ENCODE results near the gene MGA. TPM values are rescaled to one million over a fixed set of nuclear protein-coding genes. Genes with fewer than 3 reads are reported as not detected.
A peak's percentile ranks its signal among the peaks of the same experiment; 100 is the strongest.
"Not testable (repeated sequence)": the region's sequence is repeated elsewhere in the genome, so short reads cannot be mapped to it uniquely, and the experiment has no call there.

MGA gene
- total RNA-seq, 1 donor from 2014 or later, result 38.3 TPM

DNA sequence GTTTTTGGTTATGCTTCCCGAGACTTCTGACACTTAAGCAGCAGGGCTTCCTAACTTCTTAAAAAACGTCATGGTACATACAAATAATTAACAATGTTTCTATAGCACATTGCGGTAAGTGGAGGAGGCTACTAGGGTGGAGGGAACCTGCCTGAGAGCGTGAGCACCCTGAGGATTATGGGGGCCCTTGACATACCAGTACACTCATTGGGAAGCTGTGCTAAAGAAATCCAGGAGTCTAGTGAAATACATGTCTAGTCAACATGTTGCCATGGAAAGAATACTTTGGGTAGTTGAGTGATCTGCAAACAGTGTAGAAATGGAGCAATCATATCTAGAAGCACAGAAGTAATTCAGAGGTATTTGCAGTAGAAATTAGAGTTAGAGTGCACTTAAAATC is 74.8 kb downstream of the MGA start:
- DNase-seq (ENCODE audit: low spot score), result no peak
- no peak overlapping the region for H3K4me3 Mint-ChIP-seq (ENCODE audit: unreplicated experiment)
- H3K27ac Mint-ChIP-seq (ENCODE audit: unreplicated experiment), result no peak overlapping the region
- H3K9me3 Mint-ChIP-seq (ENCODE audit: low read depth), result no peaks in the 10 kb centered on the region
- no peaks in the 10 kb centered on the region for H3K4me1 Mint-ChIP-seq (ENCODE audit: low read depth)
- H3K36me3 Mint-ChIP-seq (ENCODE audit: low read depth), result peaks cover 18% of the 10 kb centered on the region
- no peaks in the 10 kb centered on the region for H3K27me3 Mint-ChIP-seq (ENCODE audit: low read depth)
- TF ChIP-seq, protein P1, sequence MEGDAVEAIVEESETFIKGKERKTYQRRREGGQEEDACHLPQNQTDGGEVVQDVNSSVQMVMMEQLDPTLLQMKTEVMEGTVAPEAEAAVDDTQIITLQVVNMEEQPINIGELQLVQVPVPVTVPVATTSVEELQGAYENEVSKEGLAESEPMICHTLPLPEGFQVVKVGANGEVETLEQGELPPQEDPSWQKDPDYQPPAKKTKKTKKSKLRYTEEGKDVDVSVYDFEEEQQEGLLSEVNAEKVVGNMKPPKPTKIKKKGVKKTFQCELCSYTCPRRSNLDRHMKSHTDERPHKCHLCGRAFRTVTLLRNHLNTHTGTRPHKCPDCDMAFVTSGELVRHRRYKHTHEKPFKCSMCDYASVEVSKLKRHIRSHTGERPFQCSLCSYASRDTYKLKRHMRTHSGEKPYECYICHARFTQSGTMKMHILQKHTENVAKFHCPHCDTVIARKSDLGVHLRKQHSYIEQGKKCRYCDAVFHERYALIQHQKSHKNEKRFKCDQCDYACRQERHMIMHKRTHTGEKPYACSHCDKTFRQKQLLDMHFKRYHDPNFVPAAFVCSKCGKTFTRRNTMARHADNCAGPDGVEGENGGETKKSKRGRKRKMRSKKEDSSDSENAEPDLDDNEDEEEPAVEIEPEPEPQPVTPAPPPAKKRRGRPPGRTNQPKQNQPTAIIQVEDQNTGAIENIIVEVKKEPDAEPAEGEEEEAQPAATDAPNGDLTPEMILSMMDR (IDR thresholded peaks at IDR 0.05), result no peak

DNA sequence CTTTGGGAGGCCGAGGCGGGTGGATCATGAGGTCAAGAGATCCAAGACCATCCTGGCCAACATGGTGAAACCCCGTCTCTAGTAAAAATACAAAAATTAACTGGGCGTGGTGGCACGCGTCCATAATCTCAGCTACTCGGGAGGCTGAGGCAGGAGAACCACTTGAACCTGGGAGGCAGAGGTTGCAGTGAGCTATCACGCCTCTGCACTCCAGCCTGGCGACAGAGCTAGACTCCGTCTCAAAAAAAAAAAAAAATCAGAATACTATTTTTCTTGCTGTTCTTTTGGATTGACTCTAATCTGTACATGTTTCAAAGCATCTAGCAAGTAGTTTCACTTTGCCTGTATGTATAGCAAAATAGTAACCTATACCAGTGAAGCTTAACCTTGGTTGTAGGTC is 75.3 kb downstream of the MGA start:
- not testable (repeated sequence) for H3K4me1 Mint-ChIP-seq (ENCODE audit: low read depth); DNase-seq (ENCODE audit: low spot score); H3K9me3 Mint-ChIP-seq (ENCODE audit: low read depth); H3K4me3 Mint-ChIP-seq (ENCODE audit: unreplicated experiment); H3K27ac Mint-ChIP-seq (ENCODE audit: unreplicated experiment); H3K27me3 Mint-ChIP-seq (ENCODE audit: low read depth)
- H3K36me3 Mint-ChIP-seq (ENCODE audit: low read depth), result peaks cover 19% of the 10 kb centered on the region

DNA sequence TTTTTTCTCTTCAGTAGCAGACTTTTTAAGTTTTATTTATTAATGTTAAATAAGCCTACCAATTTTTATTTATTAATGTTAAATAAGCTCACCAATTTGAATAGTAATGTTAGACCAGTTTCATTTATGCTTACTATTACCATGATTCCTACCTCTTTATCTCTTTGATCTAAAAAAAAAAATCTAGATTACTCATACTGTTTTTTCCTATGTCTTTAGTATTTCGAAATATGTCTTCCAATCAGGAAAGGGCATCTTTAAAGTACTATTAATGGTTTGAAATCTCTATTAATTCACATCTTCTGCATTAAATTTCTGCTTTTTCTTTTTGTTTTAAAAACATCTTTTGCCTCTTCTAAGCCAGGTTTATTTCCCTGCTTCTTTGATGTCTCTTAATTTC is 86.6 kb downstream of the MGA start:
- Mint-ChIP-seq H3K9me3 (ENCODE audit: low read depth) (no peaks in the 10 kb centered on the region), H3K27me3 (ENCODE audit: low read depth) (no peaks in the 10 kb centered on the region), H3K27ac (ENCODE audit: unreplicated experiment) (no peak overlapping the region), H3K4me3 (ENCODE audit: unreplicated experiment) (no peak overlapping the region), H3K4me1 (ENCODE audit: low read depth) (no peaks in the 10 kb centered on the region), H3K36me3 (ENCODE audit: low read depth) (peaks cover 31% of the 10 kb centered on the region)
- no peak for DNase-seq (ENCODE audit: low spot score)
- TF ChIP-seq, protein P1 (IDR thresholded peaks at IDR 0.05), result no peak

DNA sequence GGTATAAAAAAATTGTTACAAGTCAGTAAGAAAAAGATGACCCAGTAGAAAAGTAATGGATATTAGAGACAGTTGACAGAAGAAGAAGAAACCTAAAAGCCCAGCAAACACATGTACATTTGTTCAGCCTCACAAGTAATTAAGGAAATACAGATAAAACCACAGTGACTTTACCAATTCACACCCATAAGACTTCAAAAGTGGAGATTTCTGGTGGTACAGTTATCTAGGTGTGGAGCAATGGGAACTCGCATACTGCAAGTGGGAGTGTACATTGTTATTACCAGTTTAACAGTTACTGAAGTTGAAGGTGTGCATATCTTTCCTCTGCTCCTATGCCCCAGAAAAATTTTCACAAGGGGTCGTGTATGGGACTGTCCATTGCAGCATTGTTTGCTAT is 96.0 kb downstream of the MGA start:
- no peaks in the 10 kb centered on the region for H3K4me1 Mint-ChIP-seq (ENCODE audit: low read depth)
- peaks cover 18% of the 10 kb centered on the region for H3K36me3 Mint-ChIP-seq (ENCODE audit: low read depth)
- H3K27ac Mint-ChIP-seq (ENCODE audit: unreplicated experiment), result no peak overlapping the region

DNA sequence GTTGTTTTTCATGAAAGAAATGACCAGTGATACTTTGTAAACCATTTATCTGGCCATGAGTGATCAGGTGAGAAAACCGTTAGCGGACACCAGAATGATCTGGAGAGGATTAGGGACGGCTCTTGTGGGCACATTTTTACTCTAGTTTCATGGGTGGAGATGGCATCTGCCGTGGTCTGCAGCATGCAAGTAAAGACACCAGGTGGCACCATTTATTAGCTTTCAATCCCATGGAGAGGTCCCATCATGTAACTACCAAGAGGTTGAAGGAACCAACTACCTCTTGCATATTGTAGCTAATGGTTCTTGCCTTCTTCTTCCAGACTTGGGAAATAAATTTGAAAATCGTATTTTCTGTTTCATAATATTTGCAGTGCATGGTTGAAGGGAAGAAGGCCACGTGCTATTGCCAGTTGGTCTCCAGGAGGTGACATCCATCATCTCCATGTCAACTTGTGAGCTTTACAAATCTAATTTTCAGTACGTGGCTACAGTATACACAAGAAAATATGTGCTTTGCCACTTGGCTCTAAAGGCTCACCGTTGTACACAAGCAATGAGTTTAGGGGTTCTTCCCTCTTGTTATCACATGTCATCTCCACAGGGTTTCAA is 112.6 kb downstream of the MGA start:
- TF ChIP-seq, protein P1 (IDR thresholded peaks at IDR 0.05), result peak; percentile 82
- Mint-ChIP-seq H3K9me3 (ENCODE audit: low read depth) (no peaks in the 10 kb centered on the region), H3K36me3 (ENCODE audit: low read depth) (peaks cover 1% of the 10 kb centered on the region), H3K4me3 (ENCODE audit: unreplicated experiment) (peak overlapping the region; percentile 80), H3K27me3 (ENCODE audit: low read depth) (no peaks in the 10 kb centered on the region), H3K4me1 (ENCODE audit: low read depth) (peaks cover 43% of the 10 kb centered on the region), H3K27ac (ENCODE audit: unreplicated experiment) (peak overlapping the region; percentile 92)
- DNase-seq (ENCODE audit: low spot score), result no peak

More for the DNA sequence above, 96.0 kb downstream of the MGA start:
- DNase-seq (ENCODE audit: low spot score), result no peak
- Mint-ChIP-seq H3K27me3 (ENCODE audit: low read depth) (no peaks in the 10 kb centered on the region), H3K4me3 (ENCODE audit: unreplicated experiment) (no peak overlapping the region), H3K9me3 (ENCODE audit: low read depth) (no peaks in the 10 kb centered on the region)
- TF ChIP-seq, protein P1 (IDR thresholded peaks at IDR 0.05), result no peak

DNA sequence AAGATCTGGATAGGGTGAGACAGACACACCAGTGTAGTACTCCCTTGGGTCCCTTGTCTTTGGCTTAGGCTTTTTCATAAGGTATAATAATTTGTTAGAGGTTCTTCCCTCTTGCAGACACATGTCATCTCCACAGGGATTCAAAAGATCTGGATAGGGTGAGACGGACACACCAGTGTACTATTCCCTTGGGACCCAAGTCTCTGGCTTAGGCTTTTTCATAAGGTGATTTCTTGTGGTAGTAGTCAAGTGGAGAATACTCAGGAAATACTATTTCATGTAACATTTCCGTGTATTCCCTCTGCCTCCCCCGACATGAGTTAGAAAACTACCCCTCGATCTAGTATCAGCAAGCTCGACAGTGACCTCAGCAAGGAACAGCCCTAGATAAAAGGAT is 113.1 kb downstream of the MGA start:
- H3K27ac Mint-ChIP-seq (ENCODE audit: unreplicated experiment), result peak overlapping the region; percentile 92
- peaks cover 48% of the 10 kb centered on the region for H3K4me1 Mint-ChIP-seq (ENCODE audit: low read depth)
- H3K36me3 Mint-ChIP-seq (ENCODE audit: low read depth), result peaks cover 1% of the 10 kb centered on the region
- DNase-seq (ENCODE audit: low spot score), result no peak
- peak overlapping the region; percentile 80 for H3K4me3 Mint-ChIP-seq (ENCODE audit: unreplicated experiment)
- no peaks in the 10 kb centered on the region for H3K27me3 Mint-ChIP-seq (ENCODE audit: low read depth)
- H3K9me3 Mint-ChIP-seq (ENCODE audit: low read depth), result no peaks in the 10 kb centered on the region
- TF ChIP-seq, protein P1 (IDR thresholded peaks at IDR 0.05), result no peak

Measured in chondrocyte (in vitro differentiated cells).